ENCODE data around the gene CACNB2.

Gene CACNB2

DNA sequence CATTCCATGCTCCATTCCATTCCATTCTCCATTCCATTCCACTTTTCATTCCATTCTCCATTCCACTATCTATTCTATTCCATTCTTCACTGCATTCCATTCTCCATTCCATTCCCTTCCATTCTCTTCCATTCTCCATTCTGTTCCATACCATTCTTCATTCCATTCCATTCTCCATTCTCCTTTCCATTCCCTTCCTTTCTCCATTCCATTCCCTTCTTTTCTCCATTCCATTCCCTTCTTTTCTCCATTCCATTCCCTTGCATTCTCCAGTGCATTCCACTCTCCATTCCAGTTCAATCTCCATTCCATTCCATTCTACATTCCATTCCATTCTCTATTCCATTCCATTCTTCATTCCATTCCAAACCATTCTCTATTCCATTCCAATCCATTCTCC, 430.9 kb downstream of the CACNB2 start:
- no peaks in the 10 kb centered on the region for H3K27me3 ChIP-seq (ENCODE audit: insufficient read depth, poor library complexity, severe bottlenecking)
- H3K4me3 ChIP-seq (replicated peaks; ENCODE audit: insufficient read depth, low read length): no peak overlapping the region
- TF ChIP-seq POLR2AphosphoS5 (IDR thresholded peaks at IDR 0.05; ENCODE audit: low read depth): no peak
- TF ChIP-seq, protein P1, sequence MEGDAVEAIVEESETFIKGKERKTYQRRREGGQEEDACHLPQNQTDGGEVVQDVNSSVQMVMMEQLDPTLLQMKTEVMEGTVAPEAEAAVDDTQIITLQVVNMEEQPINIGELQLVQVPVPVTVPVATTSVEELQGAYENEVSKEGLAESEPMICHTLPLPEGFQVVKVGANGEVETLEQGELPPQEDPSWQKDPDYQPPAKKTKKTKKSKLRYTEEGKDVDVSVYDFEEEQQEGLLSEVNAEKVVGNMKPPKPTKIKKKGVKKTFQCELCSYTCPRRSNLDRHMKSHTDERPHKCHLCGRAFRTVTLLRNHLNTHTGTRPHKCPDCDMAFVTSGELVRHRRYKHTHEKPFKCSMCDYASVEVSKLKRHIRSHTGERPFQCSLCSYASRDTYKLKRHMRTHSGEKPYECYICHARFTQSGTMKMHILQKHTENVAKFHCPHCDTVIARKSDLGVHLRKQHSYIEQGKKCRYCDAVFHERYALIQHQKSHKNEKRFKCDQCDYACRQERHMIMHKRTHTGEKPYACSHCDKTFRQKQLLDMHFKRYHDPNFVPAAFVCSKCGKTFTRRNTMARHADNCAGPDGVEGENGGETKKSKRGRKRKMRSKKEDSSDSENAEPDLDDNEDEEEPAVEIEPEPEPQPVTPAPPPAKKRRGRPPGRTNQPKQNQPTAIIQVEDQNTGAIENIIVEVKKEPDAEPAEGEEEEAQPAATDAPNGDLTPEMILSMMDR (IDR thresholded peaks at IDR 0.05; ENCODE audit: insufficient read depth, low read length): no peak
- no peak for TF ChIP-seq REST (IDR thresholded peaks at IDR 0.05; ENCODE audit: insufficient replicate concordance, low read depth)
- TF ChIP-seq GABPA (IDR thresholded peaks at IDR 0.05; ENCODE audit: low read depth): no peak
- TF ChIP-seq SPI1 (IDR thresholded peaks at IDR 0.05; ENCODE audit: borderline replicate concordance, low read depth): no peak
- no peak for DNase-seq (ENCODE audit: low read depth in 1 of 2, low spot score in 1 of 2)
- no peak overlapping the region for H3K27ac ChIP-seq (replicated peaks)

DNA sequence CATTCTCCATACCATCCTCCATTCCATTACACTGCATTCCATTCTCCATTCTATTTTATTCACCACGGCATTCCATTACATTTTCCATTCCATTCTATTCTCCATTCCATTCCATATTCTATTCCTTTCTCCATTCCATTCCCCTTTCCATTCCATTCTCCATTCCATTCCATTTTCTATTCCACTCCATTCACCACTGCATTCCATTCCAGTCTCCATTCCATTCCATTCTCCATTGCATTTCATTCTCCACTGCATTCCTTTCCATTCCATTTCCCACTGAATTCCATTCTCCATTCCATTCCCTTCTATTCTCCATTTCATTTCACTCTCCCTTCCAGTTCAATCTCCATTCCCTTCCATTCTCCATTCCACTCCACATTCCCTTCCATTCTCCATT, 431.6 kb downstream of the CACNB2 start:
- Histone ChIP-seq H3K4me3 (replicated peaks; ENCODE audit: insufficient read depth, low read length) (no peak overlapping the region), H3K27me3 (ENCODE audit: insufficient read depth, poor library complexity, severe bottlenecking) (no peaks in the 10 kb centered on the region), H3K27ac (replicated peaks) (no peak overlapping the region)
- DNase-seq (ENCODE audit: low read depth in 1 of 2, low spot score in 1 of 2): no peak
- TF ChIP-seq GABPA (IDR thresholded peaks at IDR 0.05; ENCODE audit: low read depth): no peak
- TF ChIP-seq REST (IDR thresholded peaks at IDR 0.05; ENCODE audit: insufficient replicate concordance, low read depth): no peak
- TF ChIP-seq, protein P1 (IDR thresholded peaks at IDR 0.05; ENCODE audit: insufficient read depth, low read length): no peak
- TF ChIP-seq SPI1 (IDR thresholded peaks at IDR 0.05; ENCODE audit: borderline replicate concordance, low read depth): no peak
- TF ChIP-seq POLR2AphosphoS5 (IDR thresholded peaks at IDR 0.05; ENCODE audit: low read depth): no peak

- TF ChIP-seq SPI1 (IDR thresholded peaks at IDR 0.05; ENCODE audit: borderline replicate concordance, low read depth): no peak
- TF ChIP-seq REST (IDR thresholded peaks at IDR 0.05; ENCODE audit: insufficient replicate concordance, low read depth): no peak
- TF ChIP-seq, protein P1 (IDR thresholded peaks at IDR 0.05; ENCODE audit: insufficient read depth, low read length): no peak
- TF ChIP-seq GABPA (IDR thresholded peaks at IDR 0.05; ENCODE audit: low read depth): no peak
- no peak for TF ChIP-seq POLR2AphosphoS5 (IDR thresholded peaks at IDR 0.05; ENCODE audit: low read depth)
- no peak overlapping the region for H3K4me3 ChIP-seq (replicated peaks; ENCODE audit: insufficient read depth, low read length)
- H3K27me3 ChIP-seq (ENCODE audit: insufficient read depth, poor library complexity, severe bottlenecking): no peaks in the 10 kb centered on the region
- no peak for DNase-seq (ENCODE audit: low read depth in 1 of 2, low spot score in 1 of 2)
- no peak overlapping the region for H3K27ac ChIP-seq (replicated peaks)
Measured at GRCh38 chr10:18572959-18573561, 432.8 kb downstream of the CACNB2 start.

Data from HL-60 (cell line).